ENCODE data around the gene GRK3.

GRCh38 chr22:25735650-25736049 is 171.2 kb downstream of the GRK3 start:
- TF ChIP-seq, protein P1, sequence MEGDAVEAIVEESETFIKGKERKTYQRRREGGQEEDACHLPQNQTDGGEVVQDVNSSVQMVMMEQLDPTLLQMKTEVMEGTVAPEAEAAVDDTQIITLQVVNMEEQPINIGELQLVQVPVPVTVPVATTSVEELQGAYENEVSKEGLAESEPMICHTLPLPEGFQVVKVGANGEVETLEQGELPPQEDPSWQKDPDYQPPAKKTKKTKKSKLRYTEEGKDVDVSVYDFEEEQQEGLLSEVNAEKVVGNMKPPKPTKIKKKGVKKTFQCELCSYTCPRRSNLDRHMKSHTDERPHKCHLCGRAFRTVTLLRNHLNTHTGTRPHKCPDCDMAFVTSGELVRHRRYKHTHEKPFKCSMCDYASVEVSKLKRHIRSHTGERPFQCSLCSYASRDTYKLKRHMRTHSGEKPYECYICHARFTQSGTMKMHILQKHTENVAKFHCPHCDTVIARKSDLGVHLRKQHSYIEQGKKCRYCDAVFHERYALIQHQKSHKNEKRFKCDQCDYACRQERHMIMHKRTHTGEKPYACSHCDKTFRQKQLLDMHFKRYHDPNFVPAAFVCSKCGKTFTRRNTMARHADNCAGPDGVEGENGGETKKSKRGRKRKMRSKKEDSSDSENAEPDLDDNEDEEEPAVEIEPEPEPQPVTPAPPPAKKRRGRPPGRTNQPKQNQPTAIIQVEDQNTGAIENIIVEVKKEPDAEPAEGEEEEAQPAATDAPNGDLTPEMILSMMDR (conservative IDR thresholded peaks at IDR 0.05; ENCODE audit: low read depth, low read length) = no peak
- no peak for TF ChIP-seq EZH2 (IDR thresholded peaks at IDR 0.05; ENCODE audit: borderline replicate concordance, low read depth, low read length, poor library complexity, severe bottlenecking)

Data from A673 (cell line).